ENCODE measurements around the gene ARMC6.

The ARMC6 gene

GRCh38 chr19:19063183-19064097, 30.0 kb downstream of the ARMC6 start, which contains the start of gene SLC25A42:
TSS of gene SLC25A42 (plus strand) at chr19:19063994. CDS start at chr19:19096125, 32,131 bp downstream.
- TF ChIP-seq CTCF (IDR thresholded peaks at IDR 0.05), result no peak
- H3K4me1 ChIP-seq, result peaks cover 0 to 25% (median 19%) of the 10 kb centered on the region in 4 donors
- no peaks in the 10 kb centered on the region for H3K9me3 ChIP-seq
- H3K36me3 ChIP-seq, result peaks cover 0 to 18% (median 0%) of the 10 kb centered on the region in 3 donors
- peak within 1 kb of the TSS; percentile 85 for H3K27ac ChIP-seq
- DNase-seq, result peak; percentile 99 to 100
- intact Hi-C loops (cut with DNase I; ENCODE audit: low total_unique reads), result no loop called here
- no peaks in the 10 kb centered on the region for H3K27me3 ChIP-seq
- peak within 1 kb of the TSS; percentile 85 to 90 for H3K4me3 ChIP-seq

GRCh38 chr19:19064098-19064722, 30.8 kb downstream of the ARMC6 start:
- peak overlapping the region; percentile 85 for H3K27ac ChIP-seq
- no peaks in the 10 kb centered on the region for H3K27me3 ChIP-seq
- H3K4me1 ChIP-seq, result peaks cover 0 to 33% (median 25%) of the 10 kb centered on the region in 4 donors
- peaks cover 0 to 12% (median 0%) of the 10 kb centered on the region in 3 donors for H3K36me3 ChIP-seq
- no peak for TF ChIP-seq CTCF (IDR thresholded peaks at IDR 0.05)
- intact Hi-C loops (cut with DNase I; ENCODE audit: low total_unique reads), result no loop called here
- DNase-seq, result peak in 1 of 2 donors; percentile 35
- no peaks in the 10 kb centered on the region for H3K9me3 ChIP-seq
- peak overlapping the region; percentile 85 to 90 for H3K4me3 ChIP-seq

- peak overlapping the region; percentile 85 for H3K27ac ChIP-seq
- TF ChIP-seq CTCF (IDR thresholded peaks at IDR 0.05), result no peak
- H3K36me3 ChIP-seq, result peaks cover 0 to 4% (median 0%) of the 10 kb centered on the region in 3 donors
- H3K4me1 ChIP-seq, result peaks cover 0 to 38% (median 27%) of the 10 kb centered on the region in 4 donors
- intact Hi-C loops (cut with DNase I; ENCODE audit: low total_unique reads), result no loop called here
- DNase-seq, result no peak
- peak overlapping the region; percentile 85 to 90 for H3K4me3 ChIP-seq
- H3K27me3 ChIP-seq, result no peaks in the 10 kb centered on the region
- no peaks in the 10 kb centered on the region for H3K9me3 ChIP-seq
Measured at GRCh38 chr19:19064811-19065745, 31.7 kb downstream of the ARMC6 start.

- Histone ChIP-seq H3K27me3 (no peaks in the 10 kb centered on the region), H3K9me3 (no peaks in the 10 kb centered on the region), H3K4me1 (peaks cover 0 to 38% (median 27%) of the 10 kb centered on the region in 4 donors), H3K36me3 (no peaks in the 10 kb centered on the region), H3K4me3 (no peak overlapping the region), H3K27ac (no peak overlapping the region)
- intact Hi-C loops (cut with DNase I; ENCODE audit: low total_unique reads), result no loop called here
- no peak for TF ChIP-seq CTCF (IDR thresholded peaks at IDR 0.05)
- peak in 1 of 2 donors; percentile 51 for DNase-seq
Measured at GRCh38 chr19:19067276-19068072, 34.1 kb downstream of the ARMC6 start.

Data from tibial artery (tissue), 4 donors.